PC-9 (cell line): ENCODE data around the gene DLG1. TPM values are rescaled to one million over a fixed set of nuclear protein-coding genes. Genes with fewer than 3 reads are reported as not detected.

Source experiments
- BruUV-seq: library from RNA; stranded (reverse); fragments of 400-500 nt; replicated peaks from 2 replicates; lab custom pipeline; 2021; lab: Mats Ljungman, UMichigan
- CTCF ChIA-PET: fragments of 300-600 bp; sonication (Branson Sonifier 250); formaldehyde crosslinking; loops from one replicate; lab custom pipeline; 2022; ENCODE audit warnings: antibody characterized with exemption; lab: Charles Lee
- POLR2A ChIA-PET: fragments of 300-600 bp; sonication (Branson Sonifier 250); formaldehyde crosslinking; loops from one replicate; lab custom pipeline; 2022; ENCODE audit warnings: antibody characterized with exemption; ENCODE audit not compliant: unreplicated experiment; lab: Charles Lee
- DNase-seq, 2 experiments: peaks; one replicate each; pipeline versions ENCODE4 v3.0.0 to v3.0.0-alpha.2; 2015 to 2022; ENCODE audit warnings: mixed read lengths in 1 of 2
- H2AFZ ChIP-seq: fragments of 200-600 bp; sonication (generic); 2 replicates; pipeline ENCODE4 v1.8.1; 2017; ENCODE audit warnings: antibody characterized with exemption
- H3F3A ChIP-seq: fragments of 200-600 bp; sonication (generic); 2 replicates; pipeline ENCODE4 v1.8.1; 2017; ENCODE audit warnings: antibody characterized with exemption, mild to moderate bottlenecking, low read depth; ENCODE audit not compliant: insufficient read depth
- H3K27ac ChIP-seq: fragments of 200-600 bp; sonication (generic); 2 replicates; pipeline ENCODE4 v1.6.1; 2016; ENCODE audit warnings: mixed run types
- H3K27me3 ChIP-seq: fragments of 200-600 bp; sonication (generic); 2 replicates; pipeline ENCODE4 v1.6.1; 2016; ENCODE audit warnings: low read depth, mixed run types; ENCODE audit not compliant: insufficient read depth
- H3K36me3 ChIP-seq: fragments of 200-600 bp; sonication (generic); 2 replicates; pipeline ENCODE4 v1.6.1; 2016; ENCODE audit warnings: low read depth, mixed run types
- H3K4me1 ChIP-seq: fragments of 200-600 bp; sonication (generic); replicated peaks from 2 replicates; pipeline ENCODE4 v1.6.1; 2016; ENCODE audit warnings: mixed run types; ENCODE audit not compliant: insufficient read depth
- H3K4me2 ChIP-seq: fragments of 200-600 bp; sonication (generic); 2 replicates; pipeline ENCODE4 v1.6.1; 2017; ENCODE audit warnings: mixed run types
- H3K4me3 ChIP-seq: fragments of 200-600 bp; sonication (generic); 2 replicates; pipeline ENCODE4 v1.6.1; 2016; ENCODE audit warnings: mixed run types
- H3K79me2 ChIP-seq: fragments of 200-600 bp; sonication (generic); 2 replicates; pipeline ENCODE4 v1.6.1; 2017; ENCODE audit warnings: low read depth, mixed run types
- H3K9me2 ChIP-seq: fragments of 200-600 bp; sonication (generic); 2 replicates; pipeline ENCODE4 v1.8.1; 2017; ENCODE audit warnings: mild to moderate bottlenecking; ENCODE audit not compliant: insufficient read depth
- H3K9me3 ChIP-seq: fragments of 200-600 bp; sonication (generic); 2 replicates; pipeline ENCODE4 v1.8.1; 2016; ENCODE audit warnings: low read depth; ENCODE audit not compliant: insufficient read depth
- H4K20me1 ChIP-seq: fragments of 200-600 bp; sonication (generic); 2 replicates; pipeline ENCODE4 v1.8.1; 2017; ENCODE audit not compliant: insufficient read depth
- CTCF ChIP-seq: fragments of 200-600 bp; sonication (generic); conservative IDR thresholded peaks from 2 replicates; pipeline ENCODE4 v1.6.1; 2017; ENCODE audit warnings: mixed run types, antibody characterized with exemption, mild to moderate bottlenecking, moderate library complexity
- EZH2 ChIP-seq: fragments of 200-600 bp; sonication (generic); IDR thresholded peaks from 2 replicates; pipeline ENCODE4 v1.8.0; 2017; ENCODE audit warnings: antibody characterized with exemption, low read depth
- intact Hi-C: fragments of 100-400 bp; cut with micrococcal nuclease; formaldehyde crosslinking; loops from one replicate; pipeline ENCODE4 v1.10.0; 2022; ENCODE audit not compliant: unreplicated experiment
- microRNA-seq: library from miRNA; unstranded; fragments of <30 nt; microRNA quantifications from one replicate; pipeline ENCODE4 v1.2.0, GENCODE V29; 2021; ENCODE audit warnings: borderline number of aligned reads, borderline replicate concordance
- total RNA-seq: library from RNA; stranded (reverse); gene quantifications from 2 replicates; pipeline ENCODE4 v1.2.3, GENCODE V29; 2021

The DLG1 gene
- total RNA-seq, 1 experiment from 2014 or later, result 201 TPM

GRCh38 chr3:196995646-196996355 is 302.6 kb downstream of the DLG1 start:
- Histone ChIP-seq H3K27me3 (no peaks in the 10 kb centered on the region), H4K20me1 (no peaks in the 10 kb centered on the region), H3K4me3 (no peak overlapping the region), H3K27ac (no peak overlapping the region), H3K36me3 (no peaks in the 10 kb centered on the region), H3K9me3 (no peaks in the 10 kb centered on the region), H3K79me2 (no peaks in the 10 kb centered on the region), H3K9me2 (no peaks in the 10 kb centered on the region), H3K4me1 (no peaks in the 10 kb centered on the region), H3F3A (no peaks in the 10 kb centered on the region), H2AFZ (no peak overlapping the region), H3K4me2 (no peak overlapping the region)
- no peak for DNase-seq
- CTCF ChIA-PET, result interaction anchor here (0.9 kb wide), 1 partner anchor 34 kb away, joined by 3 read pairs; the partner anchor contains the start of gene MELTF
- BruUV-seq, result no TSS peak
- POLR2A ChIA-PET, result no interaction called here
- TF ChIP-seq CTCF (no peak), EZH2 (no peak)
- intact Hi-C loops, result no loop called here

GRCh38 chr3:196995027-196995426 is 303.4 kb downstream of the DLG1 start:
- intact Hi-C loops, result no loop called here
- H3K9me2 ChIP-seq, result no peaks in the 10 kb centered on the region
- no peak overlapping the region for H3K4me2 ChIP-seq
- no peak overlapping the region for H3K27ac ChIP-seq
- no peaks in the 10 kb centered on the region for H3K79me2 ChIP-seq
- H3F3A ChIP-seq, result no peaks in the 10 kb centered on the region
- no TSS peak for BruUV-seq
- H3K4me1 ChIP-seq, result no peaks in the 10 kb centered on the region
- H3K9me3 ChIP-seq, result no peaks in the 10 kb centered on the region
- ChIA-PET POLR2A (no interaction called here), CTCF (no interaction called here)
- H2AFZ ChIP-seq, result no peak overlapping the region
- H3K4me3 ChIP-seq, result no peak overlapping the region
- no peaks in the 10 kb centered on the region for H3K36me3 ChIP-seq
- no peak for DNase-seq
- H3K27me3 ChIP-seq, result no peaks in the 10 kb centered on the region
- no peaks in the 10 kb centered on the region for H4K20me1 ChIP-seq
- TF ChIP-seq EZH2, result no peak
- TF ChIP-seq CTCF, result no peak

- Histone ChIP-seq H3K4me2 (no peak overlapping the region), H3K9me2 (no peaks in the 10 kb centered on the region), H3K27me3 (no peaks in the 10 kb centered on the region), H4K20me1 (no peaks in the 10 kb centered on the region), H3K9me3 (no peaks in the 10 kb centered on the region), H3K27ac (no peak overlapping the region), H3K4me3 (no peak overlapping the region), H2AFZ (no peak overlapping the region; the same call in 1 of the 2 replicates), H3F3A (no peaks in the 10 kb centered on the region), H3K79me2 (no peaks in the 10 kb centered on the region), H3K36me3 (no peaks in the 10 kb centered on the region), H3K4me1 (no peaks in the 10 kb centered on the region)
- no peak for TF ChIP-seq EZH2
- TF ChIP-seq CTCF, result no peak
- ChIA-PET CTCF (no interaction called here), POLR2A (no interaction called here)
- BruUV-seq, result no TSS peak
- intact Hi-C loops, result no loop called here
- DNase-seq, result no peak
Observed at GRCh38 chr3:196994056-196994455, 304.4 kb downstream of the DLG1 start.

Small RNA genes within 50 kb of the gene (microRNA-seq; reads per million reads assigned to microRNA genes)
- not detected for gene MIR4797
